ENCODE measurements around the gene AAMP. TPM values are rescaled to one million over a fixed set of nuclear protein-coding genes. Genes with fewer than 3 reads are reported as not detected.
"Not testable (repeated sequence)": the region's sequence is repeated elsewhere in the genome, so short reads cannot be mapped to it uniquely, and the experiment has no call there.

The AAMP gene
- total and polyA plus RNA-seq, 7 donors = 52.7 to 120 (median 70.6) TPM

- TF ChIP-seq CTCF (IDR thresholded peaks at IDR 0.05) = no peak
- Histone ChIP-seq H3K4me3 (no peak overlapping the region), H3K4me1 (no peaks in the 10 kb centered on the region), H3K27ac (no peak overlapping the region), H3K27me3 (ENCODE audit: insufficient read depth in 3 of 3, low read length in 2 of 3) (no peaks in the 10 kb centered on the region), H3K36me3 (ENCODE audit: insufficient read depth in 1 of 2, low read depth in 1 of 2) (no peaks in the 10 kb centered on the region), H3K9me3 (no peaks in the 10 kb centered on the region)
- no peak for ATAC-seq
- no peak for DNase-seq
- WGBS, 3 donors = 88 to 92% (median 89%) methylated on average over 8 of the region's 8 CpGs
- intact Hi-C loops (cut with DNase I) = no loop called here
These were observed 45.5 kb upstream of the AAMP start for GRCh38 chr2:218315397-218315796.

- H3K4me1 ChIP-seq; intact Hi-C loops (cut with DNase I); H3K36me3 ChIP-seq (ENCODE audit: insufficient read depth in 1 of 2, low read depth in 1 of 2); H3K4me3 ChIP-seq; DNase-seq; H3K27ac ChIP-seq; H3K27me3 ChIP-seq (ENCODE audit: insufficient read depth in 3 of 3, low read length in 2 of 3); H3K9me3 ChIP-seq; ATAC-seq: not testable (repeated sequence)
- WGBS, 3 donors = 89 to 97% (median 91%) methylated on average over 4 of the region's 4 CpGs
These were observed 44.8 kb upstream of the AAMP start for GRCh38 chr2:218314764-218315163.

- Histone ChIP-seq H3K36me3 (ENCODE audit: insufficient read depth in 1 of 2, low read depth in 1 of 2) (no peaks in the 10 kb centered on the region), H3K9me3 (no peaks in the 10 kb centered on the region), H3K27ac (no peak overlapping the region), H3K4me1 (no peaks in the 10 kb centered on the region), H3K4me3 (no peak overlapping the region), H3K27me3 (ENCODE audit: insufficient read depth in 3 of 3, low read length in 2 of 3) (no peaks in the 10 kb centered on the region)
- DNase-seq = no peak
- intact Hi-C loops (cut with DNase I) = no loop called here
- ATAC-seq = no peak
- WGBS, 3 donors = 85 to 92% (median 92%) methylated on average over 1 of the region's 1 CpG
- no peak for TF ChIP-seq CTCF (IDR thresholded peaks at IDR 0.05)
These were observed 43.4 kb upstream of the AAMP start for GRCh38 chr2:218313356-218313755.

GRCh38 chr2:218312267-218312756 is 42.4 kb upstream of the AAMP start:
- intact Hi-C loops (cut with DNase I) = no loop called here
- H3K27ac ChIP-seq = no peak overlapping the region
- no peak for TF ChIP-seq CTCF (IDR thresholded peaks at IDR 0.05)
- no peaks in the 10 kb centered on the region for H3K9me3 ChIP-seq
- DNase-seq = no peak
- no peaks in the 10 kb centered on the region for H3K36me3 ChIP-seq (ENCODE audit: insufficient read depth in 1 of 2, low read depth in 1 of 2)
- H3K27me3 ChIP-seq (ENCODE audit: insufficient read depth in 3 of 3, low read length in 2 of 3) = no peaks in the 10 kb centered on the region
- H3K4me1 ChIP-seq = no peaks in the 10 kb centered on the region
- no peak for ATAC-seq
- WGBS, 3 donors = 62 to 100% (median 68%) methylated on average over 1 to 2 of the region's 2 CpGs
- H3K4me3 ChIP-seq = no peak overlapping the region

GRCh38 chr2:218311541-218312266 is 41.8 kb upstream of the AAMP start:
- H3K27ac ChIP-seq; intact Hi-C loops (cut with DNase I); DNase-seq; ATAC-seq; H3K4me3 ChIP-seq; H3K27me3 ChIP-seq (ENCODE audit: insufficient read depth in 3 of 3, low read length in 2 of 3); H3K9me3 ChIP-seq; H3K4me1 ChIP-seq; H3K36me3 ChIP-seq (ENCODE audit: insufficient read depth in 1 of 2, low read depth in 1 of 2): not testable (repeated sequence)
- WGBS, 3 donors = 71 to 78% (median 78%) methylated on average over 11 of the region's 11 CpGs

Measured in psoas muscle (tissue), 8 donors.